Spinal cord (tissue), 10 donors: ENCODE measurements around the gene SGCA. TPM values are rescaled to one million over a fixed set of nuclear protein-coding genes. Genes with fewer than 3 reads are reported as not detected.

Experiments
- DNase-seq, 6 donors: peaks; one replicate each; pipeline versions ENCODE4 v3.0.0 to v3.0.0-alpha.2; 2013 to 2015; ENCODE audit warnings: low spot score in 6 of 6, low read depth in 4 of 6
- H3K27ac ChIP-seq: one replicate; pipeline ENCODE4 v1.5.1; 2013; ENCODE audit warnings: low read depth, low read length, control low read depth
- H3K27me3 ChIP-seq: one replicate; pipeline ENCODE4 v1.6.1; 2013; ENCODE audit warnings: low read length; ENCODE audit not compliant: control insufficient read depth, insufficient read depth
- H3K36me3 ChIP-seq: one replicate; pipeline ENCODE4 v1.6.1; 2013; ENCODE audit warnings: low read length; ENCODE audit not compliant: control insufficient read depth, insufficient read depth
- H3K4me1 ChIP-seq: one replicate; pipeline ENCODE4 v1.6.1; 2013; ENCODE audit warnings: low read length; ENCODE audit not compliant: control insufficient read depth, insufficient read depth
- H3K4me3 ChIP-seq: one replicate; pipeline ENCODE4 v1.5.1; 2013; ENCODE audit warnings: low read depth, low read length, control low read depth
- H3K9me3 ChIP-seq: one replicate; pipeline ENCODE4 v1.6.1; 2013; ENCODE audit warnings: low read length; ENCODE audit not compliant: control insufficient read depth, insufficient read depth
- WGBS: methylation state at CpG from one replicate; pipeline ENCODE4 v1.1.5; 2013; ENCODE audit warnings: missing lambda C conversion rate; ENCODE audit not compliant: insufficient coverage; 5-methylcytosine and 5-hydroxymethylcytosine counted together
- polyA plus RNA-seq, 2 donors: library from polyadenylated mRNA; unstranded; fragments of 120-200 nt; gene quantifications; one replicate each; pipeline ENCODE4 v1.2.1, GENCODE V29; 2013; ENCODE audit not compliant: insufficient read length in 2 of 2
- total RNA-seq, 2 donors: library from RNA; depleted of rRNA in 1 of 2; stranded (reverse); fragments of 120-200 nt in 1 of 2; fragments of >200 nt in 1 of 2; gene quantifications; one replicate each; pipeline versions ENCODE4 v1.2.3 to v1.2.4, GENCODE V29; 2013 to 2014
- donor health status: healthy.

SGCA gene
- total and polyA plus RNA-seq, 4 donors: 0.72 to 3.0 (median 1.2) TPM

GRCh38 chr17:50166518-50167181 lies 845 bp downstream of the SGCA start:
- no peak for DNase-seq
- Histone ChIP-seq H3K4me3 (no peak overlapping the region), H3K36me3 (peaks cover 3% of the 10 kb centered on the region), H3K27ac (no peak overlapping the region), H3K27me3 (no peaks in the 10 kb centered on the region), H3K4me1 (peaks cover 13% of the 10 kb centered on the region), H3K9me3 (no peaks in the 10 kb centered on the region)
- 86% methylated on average over 1 of the region's 7 CpGs for WGBS

DNA sequence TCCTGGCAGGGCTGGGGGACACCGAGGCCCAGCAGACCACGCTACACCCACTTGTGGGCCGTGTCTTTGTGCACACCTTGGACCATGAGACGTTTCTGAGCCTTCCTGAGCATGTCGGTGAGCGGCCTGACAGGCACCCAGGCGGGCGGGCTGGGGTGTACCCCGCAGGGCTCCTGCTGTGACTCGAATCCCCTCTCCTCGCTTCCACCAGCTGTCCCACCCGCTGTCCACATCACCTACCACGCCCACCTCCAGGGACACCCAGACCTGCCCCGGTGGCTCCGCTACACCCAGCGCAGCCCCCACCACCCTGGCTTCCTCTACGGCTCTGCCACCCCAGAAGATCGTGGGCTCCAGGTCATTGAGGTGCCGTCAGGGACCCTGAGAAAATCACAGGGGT lies 1.6 kb downstream of the SGCA start:
- WGBS: 79% methylated on average over 18 of the region's 19 CpGs
- Histone ChIP-seq H3K9me3 (no peaks in the 10 kb centered on the region), H3K4me1 (peaks cover 8% of the 10 kb centered on the region), H3K36me3 (peaks cover 8% of the 10 kb centered on the region), H3K27ac (no peak overlapping the region), H3K4me3 (no peak overlapping the region), H3K27me3 (no peaks in the 10 kb centered on the region)
- DNase-seq: no peak

GRCh38 chr17:50168319-50168718 lies 2.5 kb downstream of the SGCA start:
- Histone ChIP-seq H3K36me3 (peaks cover 8% of the 10 kb centered on the region), H3K27ac (no peak overlapping the region), H3K4me3 (no peak overlapping the region), H3K27me3 (no peaks in the 10 kb centered on the region), H3K4me1 (peaks cover 10% of the 10 kb centered on the region), H3K9me3 (no peaks in the 10 kb centered on the region)
- no peak for DNase-seq
- 76% methylated on average over 12 of the region's 13 CpGs for WGBS

GRCh38 chr17:50169121-50169764 lies 3.4 kb downstream of the SGCA start:
- Histone ChIP-seq H3K4me3 (no peak overlapping the region), H3K9me3 (no peaks in the 10 kb centered on the region), H3K27me3 (no peaks in the 10 kb centered on the region), H3K36me3 (peaks cover 8% of the 10 kb centered on the region), H3K4me1 (peaks cover 17% of the 10 kb centered on the region), H3K27ac (no peak overlapping the region)
- DNase-seq: peak in 3 of 6 donors; percentile 48 to 87 (median 86)
- 52% methylated on average over 13 of the region's 14 CpGs for WGBS

- 90% methylated on average over 9 of the region's 9 CpGs for WGBS
- Histone ChIP-seq H3K9me3 (no peaks in the 10 kb centered on the region), H3K27ac (no peak overlapping the region), H3K36me3 (peaks cover 8% of the 10 kb centered on the region), H3K4me3 (no peak overlapping the region), H3K4me1 (peaks cover 17% of the 10 kb centered on the region), H3K27me3 (no peaks in the 10 kb centered on the region)
- no peak for DNase-seq
These were observed 4.2 kb downstream of the SGCA start for GRCh38 chr17:50169881-50170459.

DNA sequence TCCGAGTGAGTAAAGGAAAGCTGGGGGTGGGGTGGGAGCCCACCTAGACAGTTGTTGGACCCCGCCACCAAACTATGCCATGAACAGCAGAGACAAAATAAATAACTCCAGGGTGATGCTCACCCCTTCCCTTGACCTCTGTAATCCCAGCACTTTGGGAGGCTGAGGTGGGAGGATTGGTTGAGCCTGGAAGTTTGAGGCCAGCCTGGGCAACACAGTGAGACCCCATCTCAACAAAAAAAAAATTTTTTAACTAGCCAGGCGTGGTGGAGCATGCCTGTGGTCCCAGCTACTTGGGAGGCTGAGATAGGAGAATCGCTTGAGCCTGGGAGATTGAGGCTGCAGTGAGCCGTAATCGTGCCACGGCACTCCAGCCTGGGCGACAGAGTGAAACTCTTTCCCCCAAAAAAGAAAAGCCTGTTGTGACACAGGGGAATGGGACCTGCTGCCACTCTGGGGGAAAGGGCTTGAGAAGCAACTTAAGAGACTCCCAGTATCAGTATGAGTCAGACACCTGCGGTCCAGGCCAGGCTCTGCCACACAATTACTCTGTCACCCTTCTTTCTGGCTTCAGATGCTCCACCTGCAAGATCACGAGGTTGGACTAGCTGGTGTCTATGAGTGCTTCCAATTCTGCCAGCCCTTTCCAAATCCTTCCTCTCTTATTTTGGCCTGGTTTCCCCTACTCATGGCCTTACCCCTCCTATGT lies 5.0 kb downstream of the SGCA start:
- no peaks in the 10 kb centered on the region for H3K27me3 ChIP-seq
- no peaks in the 10 kb centered on the region for H3K9me3 ChIP-seq
- no peak for DNase-seq
- 97% methylated on average over 4 of the region's 10 CpGs for WGBS
- H3K4me3 ChIP-seq: no peak overlapping the region
- peaks cover 11% of the 10 kb centered on the region for H3K36me3 ChIP-seq
- H3K27ac ChIP-seq: no peak overlapping the region
- peaks cover 25% of the 10 kb centered on the region for H3K4me1 ChIP-seq

GRCh38 chr17:50171371-50172071 lies 5.7 kb downstream of the SGCA start:
- DNase-seq: no peak
- H3K27ac ChIP-seq: no peak overlapping the region
- no peaks in the 10 kb centered on the region for H3K9me3 ChIP-seq
- H3K36me3 ChIP-seq: peaks cover 11% of the 10 kb centered on the region
- WGBS: 90% methylated on average over 17 of the region's 17 CpGs
- H3K4me3 ChIP-seq: no peak overlapping the region
- H3K4me1 ChIP-seq: peaks cover 29% of the 10 kb centered on the region
- no peaks in the 10 kb centered on the region for H3K27me3 ChIP-seq

- Histone ChIP-seq H3K4me1 (peaks cover 35% of the 10 kb centered on the region), H3K9me3 (no peaks in the 10 kb centered on the region), H3K27ac (no peak overlapping the region), H3K27me3 (no peaks in the 10 kb centered on the region), H3K36me3 (peaks cover 11% of the 10 kb centered on the region), H3K4me3 (no peak overlapping the region)
- WGBS: 85% methylated on average over 9 of the region's 11 CpGs
- no peak for DNase-seq
These were observed 6.3 kb downstream of the SGCA start for GRCh38 chr17:50172130-50172529.

- peaks cover 43% of the 10 kb centered on the region for H3K4me1 ChIP-seq
- H3K4me3 ChIP-seq: no peak overlapping the region
- 85% methylated on average over 6 of the region's 6 CpGs for whole genome bisulfite sequencing
- peaks cover 11% of the 10 kb centered on the region for H3K36me3 ChIP-seq
- no peaks in the 10 kb centered on the region for H3K27me3 ChIP-seq
- DNase-seq: peak in 1 of 6 donors; percentile 31
- no peaks in the 10 kb centered on the region for H3K9me3 ChIP-seq
- H3K27ac ChIP-seq: peak overlapping the region; percentile 88
These were observed 7.1 kb downstream of the SGCA start for GRCh38 chr17:50172936-50173334.
